BLaER1 (cell line): ENCODE measurements around the gene GHRHR.

Experiments used
- H3K27ac ChIP-seq: shearing (Covaris generic); formaldehyde crosslinking; 2 replicates; pipeline ENCODE4 v1.8.1; 2022
- H3K27me3 ChIP-seq: shearing (Covaris generic); formaldehyde crosslinking; 2 replicates; pipeline ENCODE4 v1.8.1; 2022
- H3K36me3 ChIP-seq: shearing (Covaris generic); formaldehyde crosslinking; 2 replicates; pipeline ENCODE4 v1.8.1; 2022
- H3K4me1 ChIP-seq: shearing (Covaris generic); formaldehyde crosslinking; 2 replicates; pipeline ENCODE4 v1.8.1; 2022
- H3K4me2 ChIP-seq: shearing (Covaris generic); formaldehyde crosslinking; 2 replicates; pipeline ENCODE4 v1.8.1; 2022
- H3K4me3 ChIP-seq: shearing (Covaris generic); formaldehyde crosslinking; 2 replicates; pipeline ENCODE4 v1.8.1; 2022
- H3K9ac ChIP-seq: shearing (Covaris generic); formaldehyde crosslinking; 2 replicates; pipeline ENCODE4 v1.8.1; 2022
- H3K9me3 ChIP-seq: shearing (Covaris generic); formaldehyde crosslinking; 2 replicates; pipeline ENCODE4 v1.8.1; 2022
- H4K20me1 ChIP-seq: shearing (Covaris generic); formaldehyde crosslinking; 2 replicates; pipeline ENCODE4 v1.8.1; 2022
- Cebpa-rat ChIP-seq: shearing (Covaris generic); IDR thresholded peaks from 2 replicates; pipeline ENCODE4 v1.8.1; 2022

Gene GHRHR

GRCh38 chr7:30980194-30980593 is 16.4 kb downstream of the GHRHR start:
- Histone ChIP-seq H3K4me3 (no peak overlapping the region), H3K27ac (no peak overlapping the region), H3K27me3 (0 out of 2 replicates have a peak, but pooled peaks cover 2% of the 10 kb centered on the region), H4K20me1 (no peaks in the 10 kb centered on the region), H3K36me3 (no peaks in the 10 kb centered on the region), H3K9ac (no peak overlapping the region), H3K9me3 (no peaks in the 10 kb centered on the region), H3K4me2 (no peak overlapping the region), H3K4me1 (0 out of 2 replicates have a peak, but pooled peaks cover 4% of the 10 kb centered on the region)
- no peak for TF ChIP-seq Cebpa-rat

GRCh38 chr7:30980751-30981150 is 17.0 kb downstream of the GHRHR start:
- Histone ChIP-seq H3K36me3 (no peaks in the 10 kb centered on the region), H3K4me1 (0 out of 2 replicates have a peak, but pooled peaks cover 4% of the 10 kb centered on the region), H3K4me3 (no peak overlapping the region), H4K20me1 (no peaks in the 10 kb centered on the region), H3K27me3 (0 out of 2 replicates have a peak, but pooled peaks cover 2% of the 10 kb centered on the region), H3K9ac (no peak overlapping the region), H3K9me3 (no peaks in the 10 kb centered on the region), H3K4me2 (no peak overlapping the region), H3K27ac (no peak overlapping the region)
- no peak for TF ChIP-seq Cebpa-rat

- H3K4me3 ChIP-seq = no peak overlapping the region
- no peak overlapping the region for H3K4me2 ChIP-seq
- no peak overlapping the region for H3K9ac ChIP-seq
- H3K27ac ChIP-seq = no peak overlapping the region
- H3K27me3 ChIP-seq = 0 out of 2 replicates have a peak, but pooled peaks cover 2% of the 10 kb centered on the region
- no peaks in the 10 kb centered on the region for H3K36me3 ChIP-seq
- no peaks in the 10 kb centered on the region for H3K9me3 ChIP-seq
- 0 out of 2 replicates have a peak, but pooled peaks cover 4% of the 10 kb centered on the region for H3K4me1 ChIP-seq
- no peaks in the 10 kb centered on the region for H4K20me1 ChIP-seq
- TF ChIP-seq Cebpa-rat = no peak
These were observed 19.5 kb downstream of the GHRHR start for GRCh38 chr7:30983042-30983913.

GRCh38 chr7:30983914-30984247 is 20.1 kb downstream of the GHRHR start:
- no peak for TF ChIP-seq Cebpa-rat
- H3K4me1 ChIP-seq = 0 out of 2 replicates have a peak, but pooled peaks cover 4% of the 10 kb centered on the region
- 0 out of 2 replicates have a peak overlapping the region, but pooled peaks have one; percentile 11 for H3K4me2 ChIP-seq
- H3K36me3 ChIP-seq = no peaks in the 10 kb centered on the region
- H4K20me1 ChIP-seq = no peaks in the 10 kb centered on the region
- H3K27ac ChIP-seq = no peak overlapping the region
- no peak overlapping the region for H3K4me3 ChIP-seq
- H3K27me3 ChIP-seq = 0 out of 2 replicates have a peak, but pooled peaks cover 2% of the 10 kb centered on the region
- H3K9ac ChIP-seq = no peak overlapping the region
- H3K9me3 ChIP-seq = no peaks in the 10 kb centered on the region

GRCh38 chr7:30984359-30985107 is 20.8 kb downstream of the GHRHR start:
- H3K27me3 ChIP-seq = 0 out of 2 replicates have a peak, but pooled peaks cover 2% of the 10 kb centered on the region
- TF ChIP-seq Cebpa-rat = no peak
- H3K27ac ChIP-seq = no peak overlapping the region
- 0 out of 2 replicates have a peak overlapping the region, but pooled peaks have one; percentile 11 for H3K4me2 ChIP-seq
- 0 out of 2 replicates have a peak, but pooled peaks cover 4% of the 10 kb centered on the region for H3K4me1 ChIP-seq
- no peaks in the 10 kb centered on the region for H3K36me3 ChIP-seq
- H3K9ac ChIP-seq = no peak overlapping the region
- no peaks in the 10 kb centered on the region for H4K20me1 ChIP-seq
- H3K4me3 ChIP-seq = no peak overlapping the region
- H3K9me3 ChIP-seq = no peaks in the 10 kb centered on the region

GRCh38 chr7:30985756-30986155 is 22.0 kb downstream of the GHRHR start:
- no peaks in the 10 kb centered on the region for H3K36me3 ChIP-seq
- no peak overlapping the region for H3K9ac ChIP-seq
- no peak overlapping the region for H3K27ac ChIP-seq
- H3K27me3 ChIP-seq = 0 out of 2 replicates have a peak, but pooled peaks cover 2% of the 10 kb centered on the region
- no peak for TF ChIP-seq Cebpa-rat
- H4K20me1 ChIP-seq = no peaks in the 10 kb centered on the region
- no peak overlapping the region for H3K4me2 ChIP-seq
- H3K4me3 ChIP-seq = no peak overlapping the region
- no peaks in the 10 kb centered on the region for H3K9me3 ChIP-seq
- 0 out of 2 replicates have a peak, but pooled peaks cover 4% of the 10 kb centered on the region for H3K4me1 ChIP-seq

- Histone ChIP-seq H3K9me3 (no peaks in the 10 kb centered on the region), H3K27me3 (0 out of 2 replicates have a peak, but pooled peaks cover 2% of the 10 kb centered on the region), H3K9ac (no peak overlapping the region), H4K20me1 (no peaks in the 10 kb centered on the region), H3K27ac (no peak overlapping the region), H3K4me3 (no peak overlapping the region), H3K36me3 (no peaks in the 10 kb centered on the region), H3K4me2 (no peak overlapping the region), H3K4me1 (0 out of 2 replicates have a peak, but pooled peaks cover 4% of the 10 kb centered on the region)
- no peak for TF ChIP-seq Cebpa-rat
These were observed 22.6 kb downstream of the GHRHR start for GRCh38 chr7:30986331-30986730.

- Histone ChIP-seq H4K20me1 (no peaks in the 10 kb centered on the region), H3K36me3 (no peaks in the 10 kb centered on the region), H3K9me3 (no peaks in the 10 kb centered on the region), H3K27ac (no peak overlapping the region), H3K4me1 (0 out of 2 replicates have a peak, but pooled peaks cover 4% of the 10 kb centered on the region), H3K4me2 (no peak overlapping the region), H3K9ac (no peak overlapping the region), H3K4me3 (no peak overlapping the region), H3K27me3 (0 out of 2 replicates have a peak, but pooled peaks cover 2% of the 10 kb centered on the region)
- no peak for TF ChIP-seq Cebpa-rat
These were observed 23.0 kb downstream of the GHRHR start for GRCh38 chr7:30986738-30987137.

- Histone ChIP-seq H4K20me1 (no peaks in the 10 kb centered on the region), H3K4me1 (0 out of 2 replicates have a peak, but pooled peaks cover 4% of the 10 kb centered on the region), H3K27me3 (0 out of 2 replicates have a peak, but pooled peaks cover 2% of the 10 kb centered on the region), H3K4me2 (no peak overlapping the region), H3K27ac (no peak overlapping the region), H3K36me3 (no peaks in the 10 kb centered on the region), H3K9me3 (no peaks in the 10 kb centered on the region), H3K9ac (no peak overlapping the region), H3K4me3 (no peak overlapping the region)
- no peak for TF ChIP-seq Cebpa-rat
These were observed 23.4 kb downstream of the GHRHR start for GRCh38 chr7:30987178-30987577.
